IMR-90 (cell line): ENCODE results near the gene REPIN1. TPM values are rescaled to one million over a fixed set of nuclear protein-coding genes. Genes with fewer than 3 reads are reported as not detected.

Experiments
- ATAC-seq: fragments of 200-7000 bp; cut with Tn5 transposase; 2 replicates; pipeline ENCODE4 v1.9.1; 2020; ENCODE audit warnings: low read depth, mild to moderate bottlenecking, moderate library complexity
- BruUV-seq: library from RNA; stranded (reverse); fragments of 400-500 nt; replicated peaks from 2 replicates; lab custom pipeline; 2021; lab: Mats Ljungman, UMichigan
- CTCF ChIA-PET: fragments of 300-600 bp; formaldehyde crosslinking; extraction: SDS; loops from one replicate; lab custom pipeline; 2021; ENCODE audit warnings: antibody characterized with exemption; lab: Yijun Ruan, JAX
- POLR2A ChIA-PET: fragments of 300-600 bp; sonication (Branson Sonifier 250); formaldehyde crosslinking; loops from one replicate; lab custom pipeline; 2022; ENCODE audit warnings: antibody characterized with exemption; ENCODE audit not compliant: unreplicated experiment; lab: Charles Lee
- DNase-seq: peaks from one replicate; pipeline ENCODE4 v3.0.0; 2013
- H2AFZ ChIP-seq: replicated peaks from 2 replicates; pipeline ENCODE3; 2013; ENCODE audit warnings: low read length, mild to moderate bottlenecking; ENCODE audit not compliant: poor library complexity
- H2AK5ac ChIP-seq: 2 replicates; pipeline ENCODE4 v1.6.1; 2013; ENCODE audit warnings: low read depth, low read length, inconsistent platforms
- H2AK9ac ChIP-seq: replicated peaks from 2 replicates; pipeline ENCODE3; 2013; ENCODE audit warnings: mild to moderate bottlenecking, low read depth, low read length, moderate library complexity; ENCODE audit not compliant: poor library complexity
- H2BK120ac ChIP-seq: 2 replicates; pipeline ENCODE4 v1.6.1; 2013; ENCODE audit warnings: low read depth, low read length, inconsistent platforms
- H2BK15ac ChIP-seq: 3 replicates; pipeline ENCODE4 v1.6.1; 2013; ENCODE audit warnings: low read depth, low read length, inconsistent platforms
- H2BK20ac ChIP-seq: 2 replicates; pipeline ENCODE4 v1.6.1; 2013; ENCODE audit warnings: low read depth, mild to moderate bottlenecking, inconsistent platforms, low read length, moderate library complexity
- H2BK5ac ChIP-seq: 2 replicates; pipeline ENCODE4 v1.6.1; 2013; ENCODE audit warnings: mild to moderate bottlenecking, low read depth, low read length, inconsistent platforms; ENCODE audit not compliant: poor library complexity, severe bottlenecking
- H3K14ac ChIP-seq: replicated peaks from 2 replicates; pipeline ENCODE4 v1.6.1; 2013; ENCODE audit warnings: low read depth, low read length, inconsistent platforms
- H3K18ac ChIP-seq: 2 replicates; pipeline ENCODE4 v1.6.1; 2013; ENCODE audit warnings: low read depth, low read length, control low read depth
- H3K23ac ChIP-seq: 2 replicates; pipeline ENCODE4 v1.6.1; 2013; ENCODE audit warnings: low read depth, low read length, inconsistent platforms
- H3K27ac ChIP-seq: 2 replicates; pipeline ENCODE4 v1.5.1; 2013; ENCODE audit warnings: mild to moderate bottlenecking, control low read depth, low read length; ENCODE audit not compliant: insufficient read depth
- H3K27me3 ChIP-seq: 2 replicates; pipeline ENCODE4 v1.6.1; 2013; ENCODE audit warnings: low read length; ENCODE audit not compliant: control insufficient read depth, insufficient read depth
- H3K36me3 ChIP-seq: 2 replicates; pipeline ENCODE4 v1.6.1; 2013; ENCODE audit warnings: low read length, mixed read lengths; ENCODE audit not compliant: control insufficient read depth, insufficient read depth
- H3K4ac ChIP-seq: 2 replicates; pipeline ENCODE4 v1.6.1; 2013; ENCODE audit warnings: low read depth, low read length, inconsistent platforms
- H3K4me1 ChIP-seq: 2 replicates; pipeline ENCODE4 v1.6.1; 2013; ENCODE audit warnings: low read length, mixed read lengths; ENCODE audit not compliant: control insufficient read depth, insufficient read depth
- H3K4me2 ChIP-seq: 2 replicates; pipeline ENCODE4 v1.6.1; 2013; ENCODE audit warnings: low read depth, mild to moderate bottlenecking, control low read depth, low read length, moderate library complexity
- H3K4me3 ChIP-seq: 2 replicates; pipeline ENCODE4 v1.5.1; 2013; ENCODE audit warnings: low read depth, mild to moderate bottlenecking, control low read depth, low read length, moderate library complexity; ENCODE audit not compliant: insufficient read depth
- H3K56ac ChIP-seq: 2 replicates; pipeline ENCODE4 v1.6.1; 2013; ENCODE audit warnings: low read length, inconsistent platforms; ENCODE audit not compliant: insufficient read depth; ENCODE audit errors: extremely low read depth
- H3K79me1 ChIP-seq, 2 experiments: 2 replicates each; pipeline ENCODE4 v1.6.1; 2013; ENCODE audit warnings: low read length in 2 of 2, inconsistent platforms in 1 of 2, low read depth in 1 of 2
- H3K9ac ChIP-seq: 2 replicates; pipeline ENCODE4 v1.6.1; 2013; ENCODE audit warnings: low read depth, low read length, control low read depth
- H3K9me1 ChIP-seq: 2 replicates; pipeline ENCODE4 v1.6.1; 2013; ENCODE audit warnings: low read length, inconsistent platforms; ENCODE audit not compliant: insufficient read depth
- H3K9me3 ChIP-seq: 2 replicates; pipeline ENCODE4 v1.6.1; 2013; ENCODE audit warnings: low read length; ENCODE audit not compliant: control insufficient read depth, insufficient read depth
- H4K20me1 ChIP-seq: 2 replicates; pipeline ENCODE4 v1.6.1; 2013; ENCODE audit warnings: low read length, inconsistent platforms; ENCODE audit not compliant: insufficient read depth
- H4K5ac ChIP-seq: 2 replicates; pipeline ENCODE4 v1.6.1; 2013; ENCODE audit warnings: mild to moderate bottlenecking, low read depth, low read length, control low read depth
- H4K8ac ChIP-seq, 2 experiments: 2 replicates each; pipeline ENCODE4 v1.6.1; 2013; ENCODE audit warnings: low read depth in 2 of 2, low read length in 2 of 2, control low read depth in 1 of 2, inconsistent platforms in 1 of 2
- H4K91ac ChIP-seq: 2 replicates; pipeline ENCODE4 v1.6.1; 2013; ENCODE audit warnings: low read depth, low read length, inconsistent platforms; ENCODE audit not compliant: insufficient read depth
- BHLHE40 ChIP-seq: fragments of 150-350 bp; IDR thresholded peaks from 2 replicates; pipeline ENCODE4 v1.6.1; 2016; ENCODE audit warnings: mild to moderate bottlenecking, low read depth, low read length
- CEBPB ChIP-seq: IDR thresholded peaks from 2 replicates; pipeline ENCODE4 v1.6.1; 2012; ENCODE audit warnings: low read depth, low read length, improper control_type of control experiment
- FOS ChIP-seq: fragments of 150-350 bp; IDR thresholded peaks from 2 replicates; pipeline ENCODE4 v1.6.1; 2016; ENCODE audit warnings: low read depth, low read length
- MAFK ChIP-seq: IDR thresholded peaks from 2 replicates; pipeline ENCODE4 v1.6.1; 2012; ENCODE audit warnings: low read depth, low read length, improper control_type of control experiment
- MXI1 ChIP-seq: IDR thresholded peaks from 2 replicates; pipeline ENCODE4 v1.6.1; 2012; ENCODE audit warnings: low read depth, mild to moderate bottlenecking, low read length, moderate library complexity, borderline replicate concordance
- NFE2L2 ChIP-seq: fragments of 150-350 bp; IDR thresholded peaks from 2 replicates; pipeline ENCODE4 v1.6.1; 2016; ENCODE audit warnings: low read depth, mild to moderate bottlenecking, low read length
- POLR2A ChIP-seq: IDR thresholded peaks from 2 replicates; pipeline ENCODE4 v1.6.1; 2012; ENCODE audit warnings: mild to moderate bottlenecking, low read depth, low read length
- RAD21 ChIP-seq: IDR thresholded peaks from 2 replicates; pipeline ENCODE4 v1.6.1; 2012; ENCODE audit warnings: low read length, improper control_type of control experiment
- RCOR1 ChIP-seq: IDR thresholded peaks from 2 replicates; pipeline ENCODE4 v1.6.1; 2012; ENCODE audit warnings: mild to moderate bottlenecking, low read length, improper control_type of control experiment; ENCODE audit not compliant: insufficient replicate concordance
- RFX5 ChIP-seq: IDR thresholded peaks from 2 replicates; pipeline ENCODE4 v1.8.0; 2012; ENCODE audit warnings: low read depth, mild to moderate bottlenecking, low read length, moderate library complexity
- SMC3 ChIP-seq: fragments of 150-350 bp; IDR thresholded peaks from 2 replicates; pipeline ENCODE4 v1.6.1; 2016; ENCODE audit warnings: low read depth, mild to moderate bottlenecking, antibody characterized with exemption, low read length, moderate library complexity
- WGBS, 2 experiments: methylation state at CpG; one replicate each; pipeline versions ENCODE4 v1.1.5 to v1.1.7; 2013; ENCODE audit warnings: missing lambda C conversion rate in 2 of 2; ENCODE audit not compliant: insufficient read length in 1 of 2; ENCODE audit errors: extremely low coverage in 2 of 2; 5-methylcytosine and 5-hydroxymethylcytosine counted together
- dilution Hi-C: fragments of 300-500 bp; cut with HindIII; formaldehyde crosslinking; loops from one replicate; pipeline ENCODE4 v1.14.3; 2018; ENCODE audit warnings: low sequenced_read_pairs; ENCODE audit not compliant: unreplicated experiment
- in situ Hi-C: fragments of 300-500 bp; cut with MboI; formaldehyde crosslinking; loops from 3 replicates; pipeline ENCODE4 v1.14.3; 2019; ENCODE audit warnings: low sequenced_read_pairs, inconsistent platforms, mixed read lengths
- intact Hi-C: fragments of 100-400 bp; cut with micrococcal nuclease; formaldehyde crosslinking; loops from 2 replicates; pipeline ENCODE4 v1.10.0; 2022
- polyA plus RNA-seq, 3 experiments: library from polyadenylated mRNA; depleted of rRNA; stranded (reverse); fragments of >200 nt; gene quantifications; 2 replicates each; pipeline ENCODE4 v1.2.3, GENCODE V29; 2012; ENCODE audit warnings: low replicate concordance in 1 of 3
- total RNA-seq: library from RNA; depleted of rRNA; stranded (reverse); fragments of >200 nt; gene quantifications from 2 replicates; pipeline ENCODE4 v1.2.3, GENCODE V29; 2012
- TF ChIP-seq, protein P1 (sequence below): conservative IDR thresholded peaks from 2 replicates; pipeline ENCODE4 v1.5.1; 2012; ENCODE audit warnings: mild to moderate bottlenecking, low read depth, low read length, improper control_type of control experiment
- TF ChIP-seq, protein P2 (sequence below): fragments of 150-350 bp; IDR thresholded peaks from 2 replicates; pipeline ENCODE4 v1.6.1; 2017; ENCODE audit warnings: mild to moderate bottlenecking, antibody characterized with exemption, low read length, low read depth
- TF ChIP-seq, protein P3 (sequence below): fragments of 150-350 bp; IDR thresholded peaks from 2 replicates; pipeline ENCODE4 v1.6.1; 2016; ENCODE audit warnings: low read depth, mild to moderate bottlenecking, low read length, moderate library complexity, borderline replicate concordance

The REPIN1 gene
- total and polyA plus RNA-seq, 2 of the 4 experiments (the other 2 are of a cell fraction): 19.4 to 50.6 TPM

DNA sequence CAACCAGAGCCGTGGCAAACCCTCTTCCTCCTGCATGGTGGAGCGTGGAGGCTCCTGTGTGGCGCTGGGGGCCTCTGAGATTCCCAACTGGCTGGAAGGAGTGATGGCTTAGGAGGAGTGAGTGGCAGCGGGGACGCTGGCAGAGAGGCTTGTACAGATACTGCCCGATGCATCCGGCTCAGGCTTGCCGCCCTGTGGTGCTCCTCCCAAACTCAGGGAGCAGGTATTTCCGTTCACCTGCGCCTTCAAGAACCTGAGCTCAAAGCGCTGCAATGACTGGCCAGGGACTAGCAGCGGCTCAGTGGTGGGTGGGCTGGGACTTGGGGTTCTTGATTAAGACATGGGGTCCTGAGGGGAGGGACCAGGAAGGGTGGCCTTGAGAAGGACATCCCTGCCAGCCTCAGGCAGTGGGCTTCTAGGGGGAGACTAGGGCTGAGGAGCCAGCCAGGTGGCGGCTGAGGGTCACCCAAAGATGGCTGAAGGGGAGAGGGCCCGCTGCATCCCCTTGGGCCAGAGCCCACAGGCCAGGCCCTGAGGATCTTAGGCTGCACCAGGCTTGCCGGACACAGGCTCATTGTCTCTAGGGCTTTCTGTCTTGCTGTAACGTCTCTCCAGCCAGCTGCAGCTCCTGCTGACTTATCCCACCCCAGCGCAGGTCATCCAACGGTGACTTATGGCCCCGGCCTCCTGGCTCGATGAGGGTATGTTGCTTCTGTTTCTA, 13.7 kb downstream of the REPIN1 start:
- ATAC-seq (no peak), DNase-seq (no peak)
- H3K23ac ChIP-seq: no peak overlapping the region
- BruUV-seq: no TSS peak
- CTCF ChIA-PET: no interaction called here
- intact Hi-C loops (no loop called here), in situ Hi-C loops (no loop called here), dilution Hi-C loops (no loop called here)
- H4K5ac ChIP-seq: no peak overlapping the region
- H2BK120ac ChIP-seq: no peak overlapping the region
- no peak overlapping the region for H3K18ac ChIP-seq
- H4K20me1 ChIP-seq: peaks cover 7% of the 10 kb centered on the region; the same call in 1 of the 2 replicates
- no peak overlapping the region for H3K4me3 ChIP-seq
- H2AK5ac ChIP-seq: no peak overlapping the region
- 100% methylated on average over 1 of the region's 20 CpGs; no CpG with 5 or more reads in 1 of the 2 experiments for WGBS, 2 experiments
- peaks cover 21 to 46% of the 10 kb centered on the region in 2 experiments for H3K79me1 ChIP-seq
- POLR2A ChIA-PET: no interaction called here
- H3K14ac ChIP-seq: no peak overlapping the region
- no peak overlapping the region for H4K8ac ChIP-seq
- H3K4ac ChIP-seq: no peak overlapping the region
- H2BK20ac ChIP-seq: no peak overlapping the region
- peaks cover 2% of the 10 kb centered on the region; the same call in 1 of the 2 replicates for H3K36me3 ChIP-seq
- no peak overlapping the region for H2AFZ ChIP-seq
- peaks cover 14% of the 10 kb centered on the region; the same call in 1 of the 2 replicates for H3K9me1 ChIP-seq
- no peak overlapping the region for H2BK15ac ChIP-seq
- TF ChIP-seq SMC3: no peak
- TF ChIP-seq, protein P1, sequence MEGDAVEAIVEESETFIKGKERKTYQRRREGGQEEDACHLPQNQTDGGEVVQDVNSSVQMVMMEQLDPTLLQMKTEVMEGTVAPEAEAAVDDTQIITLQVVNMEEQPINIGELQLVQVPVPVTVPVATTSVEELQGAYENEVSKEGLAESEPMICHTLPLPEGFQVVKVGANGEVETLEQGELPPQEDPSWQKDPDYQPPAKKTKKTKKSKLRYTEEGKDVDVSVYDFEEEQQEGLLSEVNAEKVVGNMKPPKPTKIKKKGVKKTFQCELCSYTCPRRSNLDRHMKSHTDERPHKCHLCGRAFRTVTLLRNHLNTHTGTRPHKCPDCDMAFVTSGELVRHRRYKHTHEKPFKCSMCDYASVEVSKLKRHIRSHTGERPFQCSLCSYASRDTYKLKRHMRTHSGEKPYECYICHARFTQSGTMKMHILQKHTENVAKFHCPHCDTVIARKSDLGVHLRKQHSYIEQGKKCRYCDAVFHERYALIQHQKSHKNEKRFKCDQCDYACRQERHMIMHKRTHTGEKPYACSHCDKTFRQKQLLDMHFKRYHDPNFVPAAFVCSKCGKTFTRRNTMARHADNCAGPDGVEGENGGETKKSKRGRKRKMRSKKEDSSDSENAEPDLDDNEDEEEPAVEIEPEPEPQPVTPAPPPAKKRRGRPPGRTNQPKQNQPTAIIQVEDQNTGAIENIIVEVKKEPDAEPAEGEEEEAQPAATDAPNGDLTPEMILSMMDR: no peak
- TF ChIP-seq, protein P2, sequence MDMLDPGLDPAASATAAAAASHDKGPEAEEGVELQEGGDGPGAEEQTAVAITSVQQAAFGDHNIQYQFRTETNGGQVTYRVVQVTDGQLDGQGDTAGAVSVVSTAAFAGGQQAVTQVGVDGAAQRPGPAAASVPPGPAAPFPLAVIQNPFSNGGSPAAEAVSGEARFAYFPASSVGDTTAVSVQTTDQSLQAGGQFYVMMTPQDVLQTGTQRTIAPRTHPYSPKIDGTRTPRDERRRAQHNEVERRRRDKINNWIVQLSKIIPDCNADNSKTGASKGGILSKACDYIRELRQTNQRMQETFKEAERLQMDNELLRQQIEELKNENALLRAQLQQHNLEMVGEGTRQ: no peak
- TF ChIP-seq RFX5: no peak
- TF ChIP-seq RCOR1: no peak
- no peak for TF ChIP-seq MAFK
- no peak for TF ChIP-seq MXI1
- no peak for TF ChIP-seq FOS
- no peak for TF ChIP-seq POLR2A
- TF ChIP-seq, protein P3, sequence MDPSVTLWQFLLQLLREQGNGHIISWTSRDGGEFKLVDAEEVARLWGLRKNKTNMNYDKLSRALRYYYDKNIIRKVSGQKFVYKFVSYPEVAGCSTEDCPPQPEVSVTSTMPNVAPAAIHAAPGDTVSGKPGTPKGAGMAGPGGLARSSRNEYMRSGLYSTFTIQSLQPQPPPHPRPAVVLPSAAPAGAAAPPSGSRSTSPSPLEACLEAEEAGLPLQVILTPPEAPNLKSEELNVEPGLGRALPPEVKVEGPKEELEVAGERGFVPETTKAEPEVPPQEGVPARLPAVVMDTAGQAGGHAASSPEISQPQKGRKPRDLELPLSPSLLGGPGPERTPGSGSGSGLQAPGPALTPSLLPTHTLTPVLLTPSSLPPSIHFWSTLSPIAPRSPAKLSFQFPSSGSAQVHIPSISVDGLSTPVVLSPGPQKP: no peak
- no peak for TF ChIP-seq CEBPB
- TF ChIP-seq BHLHE40: no peak
- no peak for TF ChIP-seq RAD21
- no peak for TF ChIP-seq NFE2L2
- peaks cover 10% of the 10 kb centered on the region for H3K4me1 ChIP-seq
- no peak overlapping the region for H2BK5ac ChIP-seq
- no peaks in the 10 kb centered on the region for H3K27me3 ChIP-seq
- H3K4me2 ChIP-seq: no peak overlapping the region
- H3K9me3 ChIP-seq: no peaks in the 10 kb centered on the region
- no peak overlapping the region for H3K56ac ChIP-seq
- H2AK9ac ChIP-seq: peak overlapping the region; percentile 67
- H3K27ac ChIP-seq: no peak overlapping the region
- H3K9ac ChIP-seq: no peak overlapping the region
- no peak overlapping the region for H4K91ac ChIP-seq
